ENCODE data around the gene SUCO.
A peak's percentile ranks its signal among the peaks of the same experiment; 100 is the strongest.

SUCO gene, protein sequence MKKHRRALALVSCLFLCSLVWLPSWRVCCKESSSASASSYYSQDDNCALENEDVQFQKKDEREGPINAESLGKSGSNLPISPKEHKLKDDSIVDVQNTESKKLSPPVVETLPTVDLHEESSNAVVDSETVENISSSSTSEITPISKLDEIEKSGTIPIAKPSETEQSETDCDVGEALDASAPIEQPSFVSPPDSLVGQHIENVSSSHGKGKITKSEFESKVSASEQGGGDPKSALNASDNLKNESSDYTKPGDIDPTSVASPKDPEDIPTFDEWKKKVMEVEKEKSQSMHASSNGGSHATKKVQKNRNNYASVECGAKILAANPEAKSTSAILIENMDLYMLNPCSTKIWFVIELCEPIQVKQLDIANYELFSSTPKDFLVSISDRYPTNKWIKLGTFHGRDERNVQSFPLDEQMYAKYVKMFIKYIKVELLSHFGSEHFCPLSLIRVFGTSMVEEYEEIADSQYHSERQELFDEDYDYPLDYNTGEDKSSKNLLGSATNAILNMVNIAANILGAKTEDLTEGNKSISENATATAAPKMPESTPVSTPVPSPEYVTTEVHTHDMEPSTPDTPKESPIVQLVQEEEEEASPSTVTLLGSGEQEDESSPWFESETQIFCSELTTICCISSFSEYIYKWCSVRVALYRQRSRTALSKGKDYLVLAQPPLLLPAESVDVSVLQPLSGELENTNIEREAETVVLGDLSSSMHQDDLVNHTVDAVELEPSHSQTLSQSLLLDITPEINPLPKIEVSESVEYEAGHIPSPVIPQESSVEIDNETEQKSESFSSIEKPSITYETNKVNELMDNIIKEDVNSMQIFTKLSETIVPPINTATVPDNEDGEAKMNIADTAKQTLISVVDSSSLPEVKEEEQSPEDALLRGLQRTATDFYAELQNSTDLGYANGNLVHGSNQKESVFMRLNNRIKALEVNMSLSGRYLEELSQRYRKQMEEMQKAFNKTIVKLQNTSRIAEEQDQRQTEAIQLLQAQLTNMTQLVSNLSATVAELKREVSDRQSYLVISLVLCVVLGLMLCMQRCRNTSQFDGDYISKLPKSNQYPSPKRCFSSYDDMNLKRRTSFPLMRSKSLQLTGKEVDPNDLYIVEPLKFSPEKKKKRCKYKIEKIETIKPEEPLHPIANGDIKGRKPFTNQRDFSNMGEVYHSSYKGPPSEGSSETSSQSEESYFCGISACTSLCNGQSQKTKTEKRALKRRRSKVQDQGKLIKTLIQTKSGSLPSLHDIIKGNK (N-terminal part only)

DNA sequence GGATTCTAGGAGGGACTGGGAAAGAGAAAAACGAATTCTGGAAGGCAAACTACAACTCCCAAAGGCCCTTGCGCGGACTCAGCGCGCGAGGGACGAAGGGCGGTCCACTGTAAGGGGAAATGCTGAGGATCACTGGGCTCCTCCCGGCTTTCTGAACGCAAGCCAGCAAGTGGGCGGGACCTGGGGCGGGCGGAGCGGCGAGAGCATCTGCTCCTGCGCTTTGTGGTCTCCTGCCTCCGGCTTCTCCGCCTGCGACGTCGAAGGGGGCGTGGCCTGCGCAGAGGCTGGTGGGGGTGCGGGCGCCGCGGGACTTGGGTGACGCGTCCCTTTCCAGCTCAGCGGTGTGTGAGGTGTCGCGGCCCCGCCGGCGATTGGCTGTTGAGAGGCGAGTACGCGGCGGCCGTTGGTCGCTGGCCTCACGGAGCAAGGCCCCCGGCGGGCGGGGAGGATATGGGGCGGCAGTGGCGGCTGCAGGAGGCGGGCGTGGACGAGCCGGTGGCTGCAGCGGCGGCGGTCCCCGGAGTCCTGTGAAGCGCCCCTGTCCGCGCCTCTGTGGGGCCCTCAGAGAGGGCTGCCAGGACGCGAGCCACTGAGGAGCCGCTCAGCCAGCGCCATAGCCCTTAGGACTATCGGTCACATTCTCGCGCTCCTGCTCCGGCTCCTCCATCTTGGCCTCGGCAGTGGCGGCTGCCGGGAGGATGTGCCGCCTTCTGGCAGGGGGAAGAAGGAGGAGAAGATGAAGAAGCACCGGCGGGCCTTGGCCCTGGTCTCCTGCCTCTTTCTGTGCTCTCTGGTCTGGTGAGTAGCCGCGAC lies at the start of gene SUCO:
Gene SUCO (plus strand): TSS at position 451 of the 813 bp plus-strand sequence. CDS start 286 bp downstream, at position 737.
- Histone ChIP-seq H3K36me3 (ENCODE audit: control insufficient read depth, insufficient read depth, low read length) (no peaks in the 10 kb centered on the region), H3K9ac (ENCODE audit: low read length) (peak within 1 kb of the TSS; percentile 93), H3K9me3 (ENCODE audit: control insufficient read depth, insufficient read depth, low read depth, low read length) (no peaks in the 10 kb centered on the region), H3K4me3 (ENCODE audit: low read depth, low read length) (peak within 1 kb of the TSS; percentile 86), H3K27me3 (ENCODE audit: control insufficient read depth, insufficient read depth, low read length) (no peaks in the 10 kb centered on the region), H3K4me1 (ENCODE audit: control insufficient read depth, insufficient read depth, low read length) (peaks cover 35% of the 10 kb centered on the region), H3K27ac (ENCODE audit: low read depth, low read length) (peak within 1 kb of the TSS; percentile 90)

DNA sequence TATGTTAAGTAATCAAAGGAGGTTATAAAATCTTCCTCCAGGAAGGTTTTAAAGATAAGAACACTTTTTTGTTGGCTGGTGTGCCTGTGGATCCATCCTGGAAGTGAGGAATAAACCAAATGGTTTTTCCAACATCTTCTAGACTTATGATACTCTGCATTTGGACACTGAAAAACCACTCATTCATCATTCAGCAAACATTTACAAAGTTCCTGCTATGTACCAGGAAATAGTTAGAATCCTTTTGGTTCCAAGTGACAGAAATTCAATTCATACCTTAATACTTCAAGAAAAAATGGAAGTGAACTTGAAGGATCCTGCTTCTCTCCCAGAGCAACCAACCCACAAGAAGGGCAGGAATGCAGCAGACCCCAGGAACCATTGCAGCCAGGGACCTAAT lies 49.5 kb upstream of the SUCO start:
- Histone ChIP-seq H3K27ac (ENCODE audit: low read depth, low read length) (no peak overlapping the region), H3K27me3 (ENCODE audit: control insufficient read depth, insufficient read depth, low read length) (no peaks in the 10 kb centered on the region), H3K9ac (ENCODE audit: low read length) (no peak overlapping the region), H3K9me3 (ENCODE audit: control insufficient read depth, insufficient read depth, low read depth, low read length) (no peaks in the 10 kb centered on the region), H3K36me3 (ENCODE audit: control insufficient read depth, insufficient read depth, low read length) (no peaks in the 10 kb centered on the region), H3K4me1 (ENCODE audit: control insufficient read depth, insufficient read depth, low read length) (peaks cover 5% of the 10 kb centered on the region; the same call in 1 of the 2 replicates), H3K4me3 (ENCODE audit: low read depth, low read length) (no peak overlapping the region)

DNA sequence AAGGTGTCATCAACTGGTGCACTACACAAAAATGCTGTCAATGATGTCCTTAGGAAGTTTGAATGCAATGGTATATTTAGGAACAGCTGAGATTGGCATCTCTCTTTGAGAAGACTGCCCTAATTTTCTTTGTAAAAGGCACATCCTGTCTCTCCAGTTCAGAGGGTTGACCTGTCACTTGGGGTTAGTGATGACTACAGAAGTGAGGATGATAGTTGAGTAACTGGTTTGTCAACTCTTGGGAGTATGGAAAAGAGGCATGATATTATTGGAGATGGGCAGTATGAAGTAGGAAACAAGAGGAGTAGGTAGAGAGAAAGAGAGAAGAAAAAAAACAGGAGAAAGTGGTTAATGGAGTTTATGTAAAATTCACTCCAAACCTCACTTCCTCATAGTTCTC lies 48.7 kb upstream of the SUCO start:
- Histone ChIP-seq H3K4me3 (ENCODE audit: low read depth, low read length) (no peak overlapping the region), H3K36me3 (ENCODE audit: control insufficient read depth, insufficient read depth, low read length) (no peaks in the 10 kb centered on the region), H3K9me3 (ENCODE audit: control insufficient read depth, insufficient read depth, low read depth, low read length) (no peaks in the 10 kb centered on the region), H3K9ac (ENCODE audit: low read length) (no peak overlapping the region), H3K27ac (ENCODE audit: low read depth, low read length) (no peak overlapping the region), H3K4me1 (ENCODE audit: control insufficient read depth, insufficient read depth, low read length) (peaks cover 5% of the 10 kb centered on the region; the same call in 1 of the 2 replicates), H3K27me3 (ENCODE audit: control insufficient read depth, insufficient read depth, low read length) (no peaks in the 10 kb centered on the region)

DNA sequence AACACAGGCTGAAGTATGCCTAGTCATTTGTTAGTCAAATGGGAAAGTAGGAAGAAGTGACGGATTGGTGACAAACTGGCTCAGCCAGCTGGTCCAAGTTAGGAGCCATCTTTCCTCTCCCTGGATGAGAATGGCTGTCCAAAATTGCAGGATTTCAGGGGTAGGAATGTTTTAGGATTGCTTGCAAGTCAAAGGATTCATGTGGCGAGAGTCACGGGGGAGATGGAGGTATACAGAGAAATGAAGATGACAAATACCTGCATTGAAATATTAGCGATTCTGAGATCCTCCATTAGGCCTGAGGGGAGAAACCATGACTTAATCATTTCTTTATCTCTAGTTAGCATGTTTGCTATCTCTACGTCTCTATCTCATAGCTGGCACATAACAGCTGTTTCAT lies 47.3 kb upstream of the SUCO start:
- H3K27me3 ChIP-seq (ENCODE audit: control insufficient read depth, insufficient read depth, low read length): no peaks in the 10 kb centered on the region
- H3K36me3 ChIP-seq (ENCODE audit: control insufficient read depth, insufficient read depth, low read length): no peaks in the 10 kb centered on the region
- no peaks in the 10 kb centered on the region for H3K9me3 ChIP-seq (ENCODE audit: control insufficient read depth, insufficient read depth, low read depth, low read length)
- no peak overlapping the region for H3K4me3 ChIP-seq (ENCODE audit: low read depth, low read length)
- no peak overlapping the region for H3K27ac ChIP-seq (ENCODE audit: low read depth, low read length)
- no peak overlapping the region for H3K9ac ChIP-seq (ENCODE audit: low read length)
- H3K4me1 ChIP-seq (ENCODE audit: control insufficient read depth, insufficient read depth, low read length): no peaks in the 10 kb centered on the region

DNA sequence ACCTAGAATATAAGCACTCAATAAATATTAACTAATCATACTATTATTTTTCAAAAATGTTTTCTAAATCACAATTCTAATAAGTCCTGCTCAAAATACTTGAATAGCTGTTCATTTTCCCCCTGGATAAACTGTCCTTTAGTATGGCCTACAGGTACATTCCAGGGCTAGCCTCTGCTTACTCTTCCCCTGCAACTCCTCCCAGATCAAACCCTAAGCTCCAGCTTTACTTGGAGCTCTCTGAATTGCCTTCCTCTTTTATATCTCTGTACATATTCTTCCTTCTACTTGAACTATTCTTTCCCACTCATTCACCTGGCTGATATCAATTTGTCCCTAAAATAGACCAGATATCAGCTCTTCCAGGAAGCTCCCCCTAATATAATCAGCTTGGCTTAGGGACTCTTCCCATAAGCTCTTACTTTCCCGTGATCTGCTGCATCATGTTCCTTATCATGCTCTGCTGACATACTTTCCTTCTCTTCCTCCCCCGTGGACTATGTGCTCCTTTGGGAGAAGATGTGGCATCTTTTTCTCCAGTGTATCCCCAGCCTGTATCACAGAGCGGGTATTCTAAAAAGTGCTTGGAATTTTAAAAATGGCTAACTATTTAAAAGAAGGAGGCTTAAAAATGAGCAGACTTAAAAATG lies 46.0 kb upstream of the SUCO start:
- no peak overlapping the region for H3K4me3 ChIP-seq (ENCODE audit: low read depth, low read length)
- no peaks in the 10 kb centered on the region for H3K9me3 ChIP-seq (ENCODE audit: control insufficient read depth, insufficient read depth, low read depth, low read length)
- no peaks in the 10 kb centered on the region for H3K4me1 ChIP-seq (ENCODE audit: control insufficient read depth, insufficient read depth, low read length)
- H3K27me3 ChIP-seq (ENCODE audit: control insufficient read depth, insufficient read depth, low read length): no peaks in the 10 kb centered on the region; the same call in 1 of the 2 replicates
- no peaks in the 10 kb centered on the region for H3K36me3 ChIP-seq (ENCODE audit: control insufficient read depth, insufficient read depth, low read length)
- H3K27ac ChIP-seq (ENCODE audit: low read depth, low read length): no peak overlapping the region
- H3K9ac ChIP-seq (ENCODE audit: low read length): no peak overlapping the region

DNA sequence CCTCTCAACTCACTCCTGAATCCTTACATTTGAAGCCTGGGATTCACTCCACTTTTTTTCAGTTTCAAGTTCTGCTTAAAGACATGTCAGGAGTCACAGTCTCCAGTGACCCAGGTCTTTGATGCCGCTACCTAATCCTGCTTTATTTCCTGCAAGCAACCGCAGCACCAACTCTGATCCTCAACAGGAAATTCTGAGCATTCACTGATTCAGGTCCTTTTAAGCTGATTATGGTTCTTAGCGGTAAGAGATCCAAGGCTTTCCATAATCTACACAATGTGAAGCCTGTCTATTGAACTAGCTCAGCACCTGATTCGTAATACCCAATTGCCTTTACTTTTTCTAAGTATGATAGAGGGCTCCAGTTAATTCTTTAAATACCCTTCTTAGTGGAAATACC lies 45.4 kb upstream of the SUCO start:
- no peaks in the 10 kb centered on the region for H3K36me3 ChIP-seq (ENCODE audit: control insufficient read depth, insufficient read depth, low read length)
- no peaks in the 10 kb centered on the region for H3K4me1 ChIP-seq (ENCODE audit: control insufficient read depth, insufficient read depth, low read length)
- no peak overlapping the region for H3K4me3 ChIP-seq (ENCODE audit: low read depth, low read length)
- no peak overlapping the region for H3K9ac ChIP-seq (ENCODE audit: low read length)
- H3K9me3 ChIP-seq (ENCODE audit: control insufficient read depth, insufficient read depth, low read depth, low read length): no peaks in the 10 kb centered on the region
- H3K27ac ChIP-seq (ENCODE audit: low read depth, low read length): no peak overlapping the region
- no peaks in the 10 kb centered on the region; the same call in 1 of the 2 replicates for H3K27me3 ChIP-seq (ENCODE audit: control insufficient read depth, insufficient read depth, low read length)

DNA sequence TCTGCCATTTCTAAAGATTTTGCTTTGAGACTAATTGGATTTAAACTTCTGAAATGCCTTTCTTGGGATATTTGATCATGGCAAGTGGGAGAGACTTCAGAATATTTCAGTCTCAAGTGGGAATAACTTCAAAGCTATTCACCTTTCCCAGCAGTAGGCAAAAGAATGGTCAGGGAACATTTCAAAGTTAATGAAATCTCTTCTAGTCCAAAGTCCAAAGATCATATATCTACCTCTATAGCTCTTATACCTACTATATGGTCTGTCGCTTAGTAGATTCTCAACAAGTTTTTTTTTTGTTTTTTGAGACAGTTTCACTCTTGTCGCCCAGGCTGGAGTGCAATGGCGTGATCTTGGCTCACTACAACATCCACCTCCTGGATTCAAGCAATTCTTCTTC lies 44.6 kb upstream of the SUCO start:
- H3K27ac ChIP-seq (ENCODE audit: low read depth, low read length): no peak overlapping the region
- no peaks in the 10 kb centered on the region for H3K4me1 ChIP-seq (ENCODE audit: control insufficient read depth, insufficient read depth, low read length)
- H3K4me3 ChIP-seq (ENCODE audit: low read depth, low read length): no peak overlapping the region
- no peak overlapping the region for H3K9ac ChIP-seq (ENCODE audit: low read length)
- H3K27me3 ChIP-seq (ENCODE audit: control insufficient read depth, insufficient read depth, low read length): no peaks in the 10 kb centered on the region; the same call in 1 of the 2 replicates
- no peaks in the 10 kb centered on the region for H3K9me3 ChIP-seq (ENCODE audit: control insufficient read depth, insufficient read depth, low read depth, low read length)
- no peaks in the 10 kb centered on the region for H3K36me3 ChIP-seq (ENCODE audit: control insufficient read depth, insufficient read depth, low read length)

DNA sequence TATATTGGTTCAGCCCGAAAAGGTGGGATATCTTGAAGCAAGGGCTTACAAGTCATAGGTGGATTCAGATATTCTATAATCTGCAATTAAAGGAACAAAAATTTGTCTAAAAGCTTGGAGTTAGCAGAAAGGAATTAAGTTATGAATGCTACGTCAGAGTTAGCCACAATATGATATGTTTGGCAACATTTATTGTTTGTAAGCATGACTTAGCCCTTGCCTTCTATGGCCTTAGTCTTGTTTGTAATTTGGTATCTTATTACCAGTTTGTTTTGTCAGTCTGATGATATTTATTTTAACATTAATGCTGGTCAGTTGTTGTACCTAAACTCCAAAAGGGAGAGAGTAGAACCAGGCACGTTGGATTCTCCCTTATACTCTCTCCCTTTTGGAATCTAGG lies 43.1 kb upstream of the SUCO start:
- H3K27me3 ChIP-seq (ENCODE audit: control insufficient read depth, insufficient read depth, low read length): no peaks in the 10 kb centered on the region; the same call in 1 of the 2 replicates
- no peak overlapping the region for H3K27ac ChIP-seq (ENCODE audit: low read depth, low read length)
- no peak overlapping the region for H3K4me3 ChIP-seq (ENCODE audit: low read depth, low read length)
- H3K4me1 ChIP-seq (ENCODE audit: control insufficient read depth, insufficient read depth, low read length): no peaks in the 10 kb centered on the region
- H3K9me3 ChIP-seq (ENCODE audit: control insufficient read depth, insufficient read depth, low read depth, low read length): no peaks in the 10 kb centered on the region
- H3K36me3 ChIP-seq (ENCODE audit: control insufficient read depth, insufficient read depth, low read length): no peaks in the 10 kb centered on the region
- H3K9ac ChIP-seq (ENCODE audit: low read length): no peak overlapping the region

DNA sequence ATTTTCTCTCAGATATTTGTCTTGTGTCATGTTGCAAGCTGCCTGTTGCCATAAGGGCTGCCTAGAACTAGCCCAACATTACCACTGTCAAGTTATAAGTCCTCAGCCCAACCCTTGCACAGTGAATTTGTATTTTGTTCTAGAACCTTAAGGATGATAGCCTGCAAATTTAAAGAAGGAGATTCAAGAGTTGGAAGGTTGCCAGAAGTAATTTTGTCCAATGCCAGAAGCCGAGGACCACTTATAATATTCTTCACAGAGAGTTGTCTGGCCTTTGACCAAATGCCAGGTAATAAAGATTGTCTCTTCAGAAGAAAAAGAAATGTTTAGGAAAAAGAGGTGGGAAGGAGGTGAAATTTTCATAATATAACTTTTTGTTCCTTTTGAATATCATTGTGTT lies 40.5 kb upstream of the SUCO start:
- H3K4me1 ChIP-seq (ENCODE audit: control insufficient read depth, insufficient read depth, low read length): peaks cover 10% of the 10 kb centered on the region
- no peak overlapping the region for H3K27ac ChIP-seq (ENCODE audit: low read depth, low read length)
- H3K36me3 ChIP-seq (ENCODE audit: control insufficient read depth, insufficient read depth, low read length): no peaks in the 10 kb centered on the region
- H3K4me3 ChIP-seq (ENCODE audit: low read depth, low read length): no peak overlapping the region
- H3K9me3 ChIP-seq (ENCODE audit: control insufficient read depth, insufficient read depth, low read depth, low read length): no peaks in the 10 kb centered on the region
- no peak overlapping the region for H3K9ac ChIP-seq (ENCODE audit: low read length)
- no peaks in the 10 kb centered on the region; the same call in 1 of the 2 replicates for H3K27me3 ChIP-seq (ENCODE audit: control insufficient read depth, insufficient read depth, low read length)

DNA sequence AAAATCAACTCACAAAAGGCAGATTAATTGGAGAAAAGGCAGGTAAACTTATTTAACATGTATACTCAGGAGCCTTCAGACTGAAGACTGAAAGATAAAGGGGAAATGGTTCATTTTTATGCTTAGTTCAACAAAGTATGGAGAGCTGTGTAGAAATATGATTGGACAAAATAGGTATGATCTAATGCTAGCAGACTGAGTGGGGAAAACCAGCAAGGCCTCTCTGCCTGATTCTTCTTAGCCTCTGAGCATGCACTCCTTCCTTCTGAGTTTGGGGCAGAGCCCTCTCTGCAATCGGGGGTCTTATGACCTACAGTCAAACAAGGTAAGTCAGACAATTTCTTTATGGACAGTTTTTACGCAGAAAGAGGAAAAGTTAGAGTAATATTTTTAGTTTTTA lies 38.8 kb upstream of the SUCO start:
- H3K4me1 ChIP-seq (ENCODE audit: control insufficient read depth, insufficient read depth, low read length): peaks cover 18% of the 10 kb centered on the region
- no peak overlapping the region for H3K27ac ChIP-seq (ENCODE audit: low read depth, low read length)
- H3K27me3 ChIP-seq (ENCODE audit: control insufficient read depth, insufficient read depth, low read length): no peaks in the 10 kb centered on the region; the same call in 1 of the 2 replicates
- H3K4me3 ChIP-seq (ENCODE audit: low read depth, low read length): no peak overlapping the region
- no peaks in the 10 kb centered on the region for H3K9me3 ChIP-seq (ENCODE audit: control insufficient read depth, insufficient read depth, low read depth, low read length)
- H3K9ac ChIP-seq (ENCODE audit: low read length): no peak overlapping the region
- H3K36me3 ChIP-seq (ENCODE audit: control insufficient read depth, insufficient read depth, low read length): no peaks in the 10 kb centered on the region

Measured in HUES6 (cell line).